ENCODE results near the gene SEMA6C.

GRCh38 chr1:151166505-151166956, 20.1 kb upstream of the SEMA6C start:
- TF ChIP-seq, protein P1, sequence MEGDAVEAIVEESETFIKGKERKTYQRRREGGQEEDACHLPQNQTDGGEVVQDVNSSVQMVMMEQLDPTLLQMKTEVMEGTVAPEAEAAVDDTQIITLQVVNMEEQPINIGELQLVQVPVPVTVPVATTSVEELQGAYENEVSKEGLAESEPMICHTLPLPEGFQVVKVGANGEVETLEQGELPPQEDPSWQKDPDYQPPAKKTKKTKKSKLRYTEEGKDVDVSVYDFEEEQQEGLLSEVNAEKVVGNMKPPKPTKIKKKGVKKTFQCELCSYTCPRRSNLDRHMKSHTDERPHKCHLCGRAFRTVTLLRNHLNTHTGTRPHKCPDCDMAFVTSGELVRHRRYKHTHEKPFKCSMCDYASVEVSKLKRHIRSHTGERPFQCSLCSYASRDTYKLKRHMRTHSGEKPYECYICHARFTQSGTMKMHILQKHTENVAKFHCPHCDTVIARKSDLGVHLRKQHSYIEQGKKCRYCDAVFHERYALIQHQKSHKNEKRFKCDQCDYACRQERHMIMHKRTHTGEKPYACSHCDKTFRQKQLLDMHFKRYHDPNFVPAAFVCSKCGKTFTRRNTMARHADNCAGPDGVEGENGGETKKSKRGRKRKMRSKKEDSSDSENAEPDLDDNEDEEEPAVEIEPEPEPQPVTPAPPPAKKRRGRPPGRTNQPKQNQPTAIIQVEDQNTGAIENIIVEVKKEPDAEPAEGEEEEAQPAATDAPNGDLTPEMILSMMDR (IDR thresholded peaks at IDR 0.05; ENCODE audit: insufficient read depth, low read length, poor library complexity, severe bottlenecking): no peak
- no peak for TF ChIP-seq EZH2phosphoT487 (conservative IDR thresholded peaks at IDR 0.05; ENCODE audit: low read length)

Data from SU-DHL-6 (cell line).